ENCODE results near the gene LPGAT1.

DNA sequence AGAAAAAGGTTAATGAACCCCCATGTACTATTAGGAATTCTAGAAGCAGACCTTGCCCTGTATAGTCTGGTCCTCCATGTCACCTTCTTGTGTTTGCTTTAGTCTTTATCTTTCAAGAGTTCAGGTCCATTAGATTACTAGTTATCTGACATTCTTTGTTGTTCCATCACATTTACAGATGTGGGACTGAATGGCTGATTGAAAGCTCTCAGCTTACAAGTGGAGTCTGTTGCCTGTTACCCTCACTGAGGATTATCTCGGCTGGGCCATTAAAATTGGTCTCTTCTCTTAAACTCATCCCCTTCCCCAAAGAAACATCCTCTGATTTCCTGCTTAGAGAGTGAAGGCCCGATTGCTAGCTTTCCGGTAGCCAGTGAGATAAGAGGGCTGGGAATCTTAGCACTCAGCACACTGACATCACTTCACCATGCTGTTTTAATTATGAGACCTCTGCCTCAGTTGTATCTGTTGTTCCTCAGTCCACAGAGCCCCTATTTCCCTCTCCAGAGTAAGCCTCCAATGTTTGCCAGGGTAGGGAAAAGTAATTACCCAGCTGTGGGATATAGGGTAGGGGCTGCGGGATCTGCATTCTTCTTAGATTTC lies 76.8 kb downstream of the LPGAT1 start:
- TF ChIP-seq EZH2 (IDR thresholded peaks at IDR 0.05; ENCODE audit: low read depth) (no peak), CTCF (conservative IDR thresholded peaks at IDR 0.05) (no peak)

Data from PC-9 (cell line).